ENCODE measurements around the gene SUV39H2.
A peak's percentile ranks its signal among the peaks of the same experiment; 100 is the strongest.
"Not testable (repeated sequence)": the region's sequence is repeated elsewhere in the genome, so short reads cannot be mapped to it uniquely, and the experiment has no call there.

The SUV39H2 gene

GRCh38 chr10:14884082-14884481, 5.4 kb downstream of the SUV39H2 start:
- DNase-seq (ENCODE audit: low spot score), result no peak
- POLR2A ChIA-PET (ENCODE audit: low non-redundant PET), result no interaction called here
- TF ChIP-seq CTCF (conservative IDR thresholded peaks at IDR 0.05; ENCODE audit: low read depth), result no peak
- CTCF ChIA-PET, result no interaction called here
- H3K27ac ChIP-seq, result no peak overlapping the region

GRCh38 chr10:14889318-14889717, 10.7 kb downstream of the SUV39H2 start:
- POLR2A ChIA-PET (ENCODE audit: low non-redundant PET), result no interaction called here
- no peak for DNase-seq (ENCODE audit: low spot score)
- TF ChIP-seq CTCF (conservative IDR thresholded peaks at IDR 0.05; ENCODE audit: low read depth), result no peak
- no peak overlapping the region for H3K27ac ChIP-seq
- CTCF ChIA-PET, result no interaction called here

GRCh38 chr10:14891151-14891550, 12.5 kb downstream of the SUV39H2 start:
- TF ChIP-seq CTCF (conservative IDR thresholded peaks at IDR 0.05; ENCODE audit: low read depth), result no peak
- H3K27ac ChIP-seq, result no peak overlapping the region
- no peak for DNase-seq (ENCODE audit: low spot score)
- ChIA-PET CTCF (no interaction called here), POLR2A (ENCODE audit: low non-redundant PET) (no interaction called here)

GRCh38 chr10:14904316-14904732, 25.7 kb downstream of the SUV39H2 start:
- peak; percentile 24 for DNase-seq (ENCODE audit: low spot score)
- peak; percentile 51 for TF ChIP-seq CTCF (conservative IDR thresholded peaks at IDR 0.05; ENCODE audit: low read depth)
- CTCF ChIA-PET, result interaction anchor here (0.6 kb wide), 1 partner anchor 104 kb away, joined by 4 read pairs; no protein-coding TSS in a partner anchor
- POLR2A ChIA-PET (ENCODE audit: low non-redundant PET), result no interaction called here
- H3K27ac ChIP-seq, result no peak overlapping the region

- no peak overlapping the region for H3K27ac ChIP-seq
- CTCF ChIA-PET, result no interaction called here
- no peak for DNase-seq (ENCODE audit: low spot score)
- TF ChIP-seq CTCF (conservative IDR thresholded peaks at IDR 0.05; ENCODE audit: low read depth), result no peak
- POLR2A ChIA-PET (ENCODE audit: low non-redundant PET), result no interaction called here
These were observed 26.2 kb downstream of the SUV39H2 start for GRCh38 chr10:14904864-14905263.

- CTCF ChIA-PET, result interaction anchor here (0.7 kb wide), 1 partner anchor 750 kb away, joined by 3 read pairs; no protein-coding TSS in a partner anchor
- TF ChIP-seq CTCF (conservative IDR thresholded peaks at IDR 0.05; ENCODE audit: low read depth), result no peak
- H3K27ac ChIP-seq, result no peak overlapping the region
- POLR2A ChIA-PET (ENCODE audit: low non-redundant PET), result no interaction called here
- no peak for DNase-seq (ENCODE audit: low spot score)
These were observed 27.2 kb downstream of the SUV39H2 start for GRCh38 chr10:14905890-14906289.

GRCh38 chr10:14906765-14907164, 28.1 kb downstream of the SUV39H2 start:
- ChIA-PET POLR2A (ENCODE audit: low non-redundant PET) (no interaction called here), CTCF (interaction anchor here (0.6 kb wide), 1 partner anchor 372 kb away, joined by 3 read pairs; no protein-coding TSS in a partner anchor)
- H3K27ac ChIP-seq, result no peak overlapping the region
- no peak for TF ChIP-seq CTCF (conservative IDR thresholded peaks at IDR 0.05; ENCODE audit: low read depth)
- no peak for DNase-seq (ENCODE audit: low spot score)

GRCh38 chr10:14907591-14907990, 28.9 kb downstream of the SUV39H2 start:
- POLR2A ChIA-PET (ENCODE audit: low non-redundant PET); DNase-seq (ENCODE audit: low spot score); H3K27ac ChIP-seq: not testable (repeated sequence)
- CTCF ChIA-PET, result interaction anchor here (0.6 kb wide), 1 partner anchor 371 kb away, joined by 3 read pairs; no protein-coding TSS in a partner anchor

Measured in RWPE1 (cell line).